ENCODE results near the gene LTB4R. TPM values are rescaled to one million over a fixed set of nuclear protein-coding genes. Genes with fewer than 3 reads are reported as not detected.
A peak's percentile ranks its signal among the peaks of the same experiment; 100 is the strongest.

LTB4R gene
- total RNA-seq, 6 donors from 2014 or later: 11.1 to 71.2 (median 17.7) TPM

GRCh38 chr14:24307575-24308341 lies 3.5 kb upstream of the LTB4R start, which contains the start of gene CIDEB:
Gene CIDEB, minus strand, starts transcription at chr14:24307977. Its CDS starts 119 bp downstream, at chr14:24307858.
- ATAC-seq (ENCODE audit: low FRiP score in 2 of 2): peak; percentile 68 to 69
- peaks cover 39 to 51% (median 48%) of the 10 kb centered on the region in 4 donors for H3K4me1 ChIP-seq
- WGBS, 2 donors: 60 to 63% methylated on average over 6 of the region's 6 CpGs
- H3K36me3 ChIP-seq: peaks cover 17 to 54% (median 46%) of the 10 kb centered on the region in 4 donors
- H3K4me3 ChIP-seq: no peak within 1 kb of the TSS
- H3K27ac ChIP-seq: peak within 1 kb of the TSS in 1 of 4 donors; percentile 40
- no peaks in the 10 kb centered on the region for H3K9me3 ChIP-seq
- H3K27me3 ChIP-seq: no peaks in the 10 kb centered on the region
- peak in 1 of 2 donors; percentile 68 for DNase-seq
- peak; percentile 71 to 96 (median 78) for TF ChIP-seq CTCF (IDR thresholded peaks at IDR 0.05)
- TF ChIP-seq EP300 (IDR thresholded peaks at IDR 0.05): no peak

GRCh38 chr14:24308342-24309124 lies 2.8 kb upstream of the LTB4R start:
- Histone ChIP-seq H3K36me3 (peaks cover 16 to 46% (median 39%) of the 10 kb centered on the region in 4 donors), H3K27me3 (no peaks in the 10 kb centered on the region), H3K9me3 (no peaks in the 10 kb centered on the region), H3K27ac (peak overlapping the region in 1 of 4 donors; percentile 40), H3K4me3 (no peak overlapping the region), H3K4me1 (peaks cover 45 to 59% (median 54%) of the 10 kb centered on the region in 4 donors)
- no peak for DNase-seq
- TF ChIP-seq CTCF (IDR thresholded peaks at IDR 0.05): peak in 1 of 6 experiments; percentile 67
- no peak for TF ChIP-seq POLR2A (IDR thresholded peaks at IDR 0.05)
- no peak for ATAC-seq (ENCODE audit: low FRiP score in 2 of 2)
- WGBS, 2 donors: 81 to 86% methylated on average over 7 of the region's 7 CpGs

- H3K27ac ChIP-seq: peak within 1 kb of the TSS; percentile 79 to 93 (median 91)
- H3K36me3 ChIP-seq: peaks cover 10 to 35% (median 27%) of the 10 kb centered on the region in 4 donors
- no peak for ATAC-seq (ENCODE audit: low FRiP score in 2 of 2)
- WGBS, 2 donors: 66 to 84% methylated on average over 5 of the region's 5 CpGs
- H3K4me3 ChIP-seq: peak within 1 kb of the TSS; percentile 29 to 58 (median 51)
- TF ChIP-seq EP300 (IDR thresholded peaks at IDR 0.05) (no peak), POLR2AphosphoS5 (IDR thresholded peaks at IDR 0.05) (no peak), POLR2A (IDR thresholded peaks at IDR 0.05) (no peak), CTCF (IDR thresholded peaks at IDR 0.05) (no peak)
- no peak for DNase-seq
- H3K9me3 ChIP-seq: no peaks in the 10 kb centered on the region
- no peaks in the 10 kb centered on the region for H3K27me3 ChIP-seq
- H3K4me1 ChIP-seq: peaks cover 56 to 71% (median 65%) of the 10 kb centered on the region in 4 donors
Measured at GRCh38 chr14:24309538-24310264, 1.6 kb upstream of the LTB4R start, which contains the start of gene LTB4R2. Gene LTB4R2, plus strand, starts transcription at chr14:24310140. Its CDS starts 525 bp downstream, at chr14:24310665.

- Histone ChIP-seq H3K9me3 (no peaks in the 10 kb centered on the region), H3K36me3 (peaks cover 4 to 29% (median 22%) of the 10 kb centered on the region in 4 donors), H3K4me3 (peak overlapping the region; percentile 29 to 58 (median 51)), H3K4me1 (peaks cover 61 to 76% (median 70%) of the 10 kb centered on the region in 4 donors), H3K27ac (peak overlapping the region; percentile 79 to 93 (median 91)), H3K27me3 (no peaks in the 10 kb centered on the region)
- ATAC-seq (ENCODE audit: low FRiP score in 2 of 2) (no peak), DNase-seq (no peak)
- 30 to 65% methylated on average over 1 to 5 of the region's 5 CpGs for WGBS, 2 donors
- no peak for TF ChIP-seq CTCF (IDR thresholded peaks at IDR 0.05)
- TF ChIP-seq POLR2A (IDR thresholded peaks at IDR 0.05): no peak
- TF ChIP-seq EP300 (IDR thresholded peaks at IDR 0.05): no peak
- no peak for TF ChIP-seq POLR2AphosphoS5 (IDR thresholded peaks at IDR 0.05)
Measured at GRCh38 chr14:24310265-24310645, 1.0 kb upstream of the LTB4R start.

Measured in upper lobe of left lung (tissue), 6 donors.